Epithelial cell of esophagus (primary cell): ENCODE data around the gene CLMN.

Experiments
- DNase-seq: peaks from one replicate; pipeline ENCODE4 v3.0.0; 2010; ENCODE audit warnings: low read depth
- H3K4me3 ChIP-seq: 2 replicates; pipeline ENCODE4 v1.5.1; 2011; ENCODE audit warnings: mild to moderate bottlenecking, low read length, control low read depth
- TF ChIP-seq, protein P1 (sequence below): IDR thresholded peaks from 2 replicates; pipeline ENCODE4 v1.5.1; 2011; ENCODE audit warnings: low read depth, mild to moderate bottlenecking, low read length, control low read depth, inconsistent platforms; ENCODE audit not compliant: insufficient read depth; ENCODE audit errors: missing control alignments

The CLMN gene

DNA sequence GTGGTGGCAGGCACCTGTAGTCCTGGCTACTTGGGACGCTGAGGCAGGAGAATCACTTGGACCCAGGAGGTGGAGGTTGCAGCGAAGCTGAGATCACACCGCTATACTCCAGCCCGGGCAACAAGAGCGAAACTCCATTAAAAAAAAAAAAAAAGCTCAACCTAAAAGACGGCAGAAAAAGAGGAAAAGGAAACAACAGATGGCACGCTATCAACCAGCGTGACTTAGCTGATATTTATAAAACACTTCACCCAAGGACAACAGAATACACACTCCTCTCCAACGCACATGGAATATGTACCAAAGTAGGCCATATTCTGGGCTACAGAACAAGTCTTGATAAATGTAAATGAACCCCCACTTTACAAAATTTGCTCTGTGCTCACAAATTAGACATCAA, 34.0 kb upstream of the CLMN start:
- DNase-seq = no peak
- TF ChIP-seq, protein P1, sequence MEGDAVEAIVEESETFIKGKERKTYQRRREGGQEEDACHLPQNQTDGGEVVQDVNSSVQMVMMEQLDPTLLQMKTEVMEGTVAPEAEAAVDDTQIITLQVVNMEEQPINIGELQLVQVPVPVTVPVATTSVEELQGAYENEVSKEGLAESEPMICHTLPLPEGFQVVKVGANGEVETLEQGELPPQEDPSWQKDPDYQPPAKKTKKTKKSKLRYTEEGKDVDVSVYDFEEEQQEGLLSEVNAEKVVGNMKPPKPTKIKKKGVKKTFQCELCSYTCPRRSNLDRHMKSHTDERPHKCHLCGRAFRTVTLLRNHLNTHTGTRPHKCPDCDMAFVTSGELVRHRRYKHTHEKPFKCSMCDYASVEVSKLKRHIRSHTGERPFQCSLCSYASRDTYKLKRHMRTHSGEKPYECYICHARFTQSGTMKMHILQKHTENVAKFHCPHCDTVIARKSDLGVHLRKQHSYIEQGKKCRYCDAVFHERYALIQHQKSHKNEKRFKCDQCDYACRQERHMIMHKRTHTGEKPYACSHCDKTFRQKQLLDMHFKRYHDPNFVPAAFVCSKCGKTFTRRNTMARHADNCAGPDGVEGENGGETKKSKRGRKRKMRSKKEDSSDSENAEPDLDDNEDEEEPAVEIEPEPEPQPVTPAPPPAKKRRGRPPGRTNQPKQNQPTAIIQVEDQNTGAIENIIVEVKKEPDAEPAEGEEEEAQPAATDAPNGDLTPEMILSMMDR = no peak
- H3K4me3 ChIP-seq = no peak overlapping the region

DNA sequence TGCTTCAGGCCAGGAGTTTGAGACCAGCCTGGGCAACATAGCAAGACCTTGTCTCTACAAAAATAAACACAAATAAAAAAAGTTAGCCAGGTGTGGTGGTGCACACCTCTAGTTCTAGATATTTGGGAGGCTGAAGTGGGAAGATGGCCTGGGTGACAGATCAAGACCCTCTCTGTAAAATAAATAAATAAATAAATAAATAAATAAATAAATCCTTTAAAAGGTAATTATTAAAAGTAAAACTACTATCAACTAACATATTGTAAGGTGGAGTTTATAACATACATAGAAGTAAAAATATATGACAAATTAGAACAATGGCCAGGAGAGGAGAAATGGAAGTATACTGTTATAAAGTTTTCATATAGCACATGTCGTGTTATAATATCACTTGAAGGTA, 33.3 kb upstream of the CLMN start:
- DNase-seq = no peak
- TF ChIP-seq, protein P1 = no peak
- no peak overlapping the region for H3K4me3 ChIP-seq

- TF ChIP-seq, protein P1 = no peak
- H3K4me3 ChIP-seq = no peak overlapping the region
- DNase-seq = no peak
These were observed 32.8 kb upstream of the CLMN start for GRCh38 chr14:95352481-95352880.

GRCh38 chr14:95349241-95349640, 29.5 kb upstream of the CLMN start:
- no peak overlapping the region for H3K4me3 ChIP-seq
- no peak for DNase-seq
- TF ChIP-seq, protein P1 = no peak

DNA sequence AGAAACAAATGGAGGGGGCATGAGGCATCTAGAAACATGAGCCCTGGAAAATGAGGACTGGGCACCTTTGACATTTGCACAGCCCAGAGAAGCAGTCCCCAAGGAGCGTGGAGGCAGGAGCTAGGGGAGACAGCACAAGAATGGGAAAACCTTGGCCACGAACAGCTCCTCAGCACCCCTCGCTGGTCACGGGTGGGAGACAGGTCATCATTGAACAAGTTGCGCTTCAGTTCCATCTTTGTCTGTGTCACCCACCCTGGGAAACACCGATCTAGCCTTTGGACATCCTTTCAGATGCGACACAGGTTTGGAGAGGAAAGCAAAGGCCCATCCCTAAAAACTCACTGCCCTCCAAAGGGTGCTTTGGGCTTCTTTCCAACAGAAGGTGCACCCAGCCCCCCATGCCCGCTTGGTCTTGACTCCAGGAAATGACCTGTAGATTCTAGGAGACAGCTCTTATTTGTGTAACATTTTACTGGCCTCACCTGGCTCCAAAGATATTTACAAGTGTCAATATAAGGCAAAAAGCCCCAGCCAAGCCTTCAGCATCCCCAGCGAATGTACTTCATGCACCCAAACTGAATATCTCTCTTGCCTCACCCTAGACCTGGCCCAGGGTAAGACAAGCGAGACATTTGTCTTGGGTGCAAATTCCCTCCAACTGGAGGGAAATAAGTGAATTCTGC, 28.8 kb upstream of the CLMN start:
- no peak for DNase-seq
- TF ChIP-seq, protein P1 = no peak
- no peak overlapping the region for H3K4me3 ChIP-seq

GRCh38 chr14:95346820-95347219, 27.1 kb upstream of the CLMN start:
- no peak overlapping the region for H3K4me3 ChIP-seq
- no peak for DNase-seq
- TF ChIP-seq, protein P1 = no peak

DNA sequence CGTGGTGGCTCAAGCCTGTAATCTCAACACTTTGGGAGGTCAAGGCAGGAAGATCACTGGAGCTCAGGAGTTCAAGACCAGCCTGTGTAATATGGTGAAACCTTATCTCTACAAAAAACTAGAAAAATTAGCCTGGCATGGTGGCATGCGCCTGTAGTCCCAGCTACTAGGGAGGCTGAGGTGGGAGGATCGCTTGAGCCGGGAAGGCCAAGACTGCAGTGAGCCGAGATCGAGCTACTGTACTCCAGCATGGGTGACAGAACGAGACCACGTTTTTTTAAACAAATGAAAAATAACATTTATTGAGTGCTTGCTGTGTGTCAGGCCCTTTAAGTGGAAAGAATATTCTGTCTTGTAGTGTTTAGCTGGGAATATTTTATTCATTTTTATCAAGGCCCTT, 26.6 kb upstream of the CLMN start:
- DNase-seq = no peak
- no peak overlapping the region for H3K4me3 ChIP-seq
- TF ChIP-seq, protein P1 = no peak
